Dendritic cell treated with granulocyte-macrophage colony-stimulating factor and Interleukin-4, amounts not matched to agents 40 ng/mL and 50 ng/mL, for 4 days (primary cell): Measurements from ENCODE around the gene NEMP2.
"Not testable (repeated sequence)": the region's sequence is repeated elsewhere in the genome, so short reads cannot be mapped to it uniquely, and the experiment has no call there.

Experiments
- H3K27ac Mint-ChIP-seq: one replicate; pipeline ENCODE4 v1.8.0; 2022; ENCODE audit warnings: mild to moderate bottlenecking, mixed read lengths
- H3K27me3 Mint-ChIP-seq: one replicate; pipeline ENCODE4 v1.8.0; 2022; ENCODE audit warnings: mild to moderate bottlenecking, mixed read lengths
- H3K36me3 Mint-ChIP-seq: one replicate; pipeline ENCODE4 v1.8.0; 2022; ENCODE audit warnings: low read depth, mixed read lengths
- H3K4me1 Mint-ChIP-seq: one replicate; pipeline ENCODE4 v1.8.0; 2022; ENCODE audit warnings: low read depth, mixed read lengths
- H3K4me3 Mint-ChIP-seq: one replicate; pipeline ENCODE4 v1.8.0; 2022; ENCODE audit warnings: mild to moderate bottlenecking, moderate library complexity, mixed read lengths
- H3K9me3 Mint-ChIP-seq: one replicate; pipeline ENCODE4 v1.8.0; 2022; ENCODE audit warnings: mixed read lengths
- intact Hi-C: fragments of 100-400 bp; cut with micrococcal nuclease; formaldehyde crosslinking; loops from one replicate; pipeline ENCODE4 v1.15.0; 2022

Gene NEMP2

GRCh38 chr2:190504912-190505311 is 29.6 kb downstream of the NEMP2 start:
- no peaks in the 10 kb centered on the region for H3K27me3 Mint-ChIP-seq
- intact Hi-C loops: loop anchor here (5.0 kb wide), 1 partner anchor 418 kb away; no protein-coding TSS in a partner anchor
- no peak overlapping the region for H3K27ac Mint-ChIP-seq
- peaks cover 62% of the 10 kb centered on the region for H3K36me3 Mint-ChIP-seq
- no peak overlapping the region for H3K4me3 Mint-ChIP-seq
- H3K9me3 Mint-ChIP-seq: no peaks in the 10 kb centered on the region
- H3K4me1 Mint-ChIP-seq: peaks cover 8% of the 10 kb centered on the region

GRCh38 chr2:190503088-190503487 is 31.4 kb downstream of the NEMP2 start:
- no peaks in the 10 kb centered on the region for H3K9me3 Mint-ChIP-seq
- no peak overlapping the region for H3K27ac Mint-ChIP-seq
- no peak overlapping the region for H3K4me3 Mint-ChIP-seq
- H3K27me3 Mint-ChIP-seq: no peaks in the 10 kb centered on the region
- intact Hi-C loops: no loop called here
- peaks cover 8% of the 10 kb centered on the region for H3K4me1 Mint-ChIP-seq
- peaks cover 64% of the 10 kb centered on the region for H3K36me3 Mint-ChIP-seq

- Mint-ChIP-seq H3K9me3 (no peaks in the 10 kb centered on the region), H3K27ac (no peak overlapping the region), H3K4me1 (peaks cover 8% of the 10 kb centered on the region), H3K27me3 (no peaks in the 10 kb centered on the region), H3K4me3 (no peak overlapping the region), H3K36me3 (peaks cover 69% of the 10 kb centered on the region)
- intact Hi-C loops: no loop called here
Measured at GRCh38 chr2:190501702-190502407, 32.7 kb downstream of the NEMP2 start.

- intact Hi-C loops: no loop called here
- Mint-ChIP-seq H3K9me3 (no peaks in the 10 kb centered on the region), H3K27me3 (no peaks in the 10 kb centered on the region), H3K36me3 (peaks cover 68% of the 10 kb centered on the region), H3K27ac (no peak overlapping the region), H3K4me1 (peaks cover 8% of the 10 kb centered on the region), H3K4me3 (no peak overlapping the region)
Measured at GRCh38 chr2:190501231-190501630, 33.3 kb downstream of the NEMP2 start.

GRCh38 chr2:190500054-190500502 is 34.4 kb downstream of the NEMP2 start:
- peaks cover 57% of the 10 kb centered on the region for H3K36me3 Mint-ChIP-seq
- H3K9me3 Mint-ChIP-seq: no peaks in the 10 kb centered on the region
- H3K4me3 Mint-ChIP-seq: no peak overlapping the region
- no peak overlapping the region for H3K27ac Mint-ChIP-seq
- H3K4me1 Mint-ChIP-seq: peaks cover 8% of the 10 kb centered on the region
- H3K27me3 Mint-ChIP-seq: no peaks in the 10 kb centered on the region
- intact Hi-C loops: no loop called here

GRCh38 chr2:190499273-190499672 is 35.2 kb downstream of the NEMP2 start:
- no peaks in the 10 kb centered on the region for H3K27me3 Mint-ChIP-seq
- no peak overlapping the region for H3K4me3 Mint-ChIP-seq
- H3K36me3 Mint-ChIP-seq: peaks cover 53% of the 10 kb centered on the region
- H3K9me3 Mint-ChIP-seq: no peaks in the 10 kb centered on the region
- intact Hi-C loops: no loop called here
- H3K27ac Mint-ChIP-seq: no peak overlapping the region
- peaks cover 8% of the 10 kb centered on the region for H3K4me1 Mint-ChIP-seq

- H3K27ac Mint-ChIP-seq: no peak overlapping the region
Measured at GRCh38 chr2:190497428-190497827, 37.1 kb downstream of the NEMP2 start.

GRCh38 chr2:190494600-190495227 is 39.8 kb downstream of the NEMP2 start:
- peaks cover 23% of the 10 kb centered on the region for H3K9me3 Mint-ChIP-seq
- intact Hi-C loops, H3K4me1 Mint-ChIP-seq, H3K4me3 Mint-ChIP-seq, H3K27ac Mint-ChIP-seq, H3K27me3 Mint-ChIP-seq: not testable (repeated sequence)
- peaks cover 52% of the 10 kb centered on the region for H3K36me3 Mint-ChIP-seq

More at GRCh38 chr2:190497428-190497827, 37.1 kb downstream of the NEMP2 start:
- intact Hi-C loops: no loop called here
- Mint-ChIP-seq H3K9me3 (peaks cover 10% of the 10 kb centered on the region), H3K4me1 (no peaks in the 10 kb centered on the region), H3K27me3 (no peaks in the 10 kb centered on the region), H3K4me3 (no peak overlapping the region), H3K36me3 (peaks cover 48% of the 10 kb centered on the region)

GRCh38 chr2:190493095-190493494 is 41.4 kb downstream of the NEMP2 start:
- Mint-ChIP-seq H3K27me3 (no peaks in the 10 kb centered on the region), H3K4me1 (no peaks in the 10 kb centered on the region), H3K9me3 (peaks cover 23% of the 10 kb centered on the region), H3K36me3 (peaks cover 56% of the 10 kb centered on the region), H3K4me3 (no peak overlapping the region), H3K27ac (no peak overlapping the region)
- intact Hi-C loops: no loop called here

GRCh38 chr2:190490502-190490901 is 44.0 kb downstream of the NEMP2 start:
- Mint-ChIP-seq H3K27ac (no peak overlapping the region), H3K4me1 (no peaks in the 10 kb centered on the region)

GRCh38 chr2:190489475-190489874 is 45.0 kb downstream of the NEMP2 start:
- Mint-ChIP-seq H3K27me3 (no peaks in the 10 kb centered on the region), H3K9me3 (peaks cover 23% of the 10 kb centered on the region), H3K4me3 (no peak overlapping the region), H3K27ac (no peak overlapping the region), H3K4me1 (no peaks in the 10 kb centered on the region), H3K36me3 (peaks cover 54% of the 10 kb centered on the region)
- intact Hi-C loops: no loop called here

More at GRCh38 chr2:190490502-190490901, 44.0 kb downstream of the NEMP2 start:
- no peaks in the 10 kb centered on the region for H3K27me3 Mint-ChIP-seq
- H3K36me3 Mint-ChIP-seq: peaks cover 54% of the 10 kb centered on the region
- H3K9me3 Mint-ChIP-seq: peaks cover 23% of the 10 kb centered on the region
- H3K4me3 Mint-ChIP-seq: no peak overlapping the region
- intact Hi-C loops: no loop called here

GRCh38 chr2:190488516-190489233 is 45.8 kb downstream of the NEMP2 start:
- intact Hi-C loops: no loop called here
- no peak overlapping the region for H3K27ac Mint-ChIP-seq
- H3K9me3 Mint-ChIP-seq: peaks cover 23% of the 10 kb centered on the region
- no peaks in the 10 kb centered on the region for H3K4me1 Mint-ChIP-seq
- no peaks in the 10 kb centered on the region for H3K27me3 Mint-ChIP-seq
- no peak overlapping the region for H3K4me3 Mint-ChIP-seq
- H3K36me3 Mint-ChIP-seq: peaks cover 54% of the 10 kb centered on the region

- Mint-ChIP-seq H3K27ac (no peak overlapping the region), H3K36me3 (peaks cover 32% of the 10 kb centered on the region), H3K9me3 (peaks cover under 1% of the 10 kb centered on the region), H3K4me3 (no peak overlapping the region), H3K27me3 (no peaks in the 10 kb centered on the region), H3K4me1 (no peaks in the 10 kb centered on the region)
- intact Hi-C loops: no loop called here
Measured at GRCh38 chr2:190486037-190486623, 48.4 kb downstream of the NEMP2 start.

GRCh38 chr2:190482451-190482850 is 52.1 kb downstream of the NEMP2 start:
- H3K4me3 Mint-ChIP-seq: no peak overlapping the region
- H3K27me3 Mint-ChIP-seq: no peaks in the 10 kb centered on the region
- H3K9me3 Mint-ChIP-seq: no peaks in the 10 kb centered on the region
- H3K36me3 Mint-ChIP-seq: no peaks in the 10 kb centered on the region
- peaks cover 5% of the 10 kb centered on the region for H3K4me1 Mint-ChIP-seq
- intact Hi-C loops: no loop called here
- no peak overlapping the region for H3K27ac Mint-ChIP-seq
